DMS79 treated with DMSO at 0.1 percent for 48 hours (cell line): Measurements from ENCODE around the gene STAT2.
"Not testable (repeated sequence)": the region's sequence is repeated elsewhere in the genome, so short reads cannot be mapped to it uniquely, and the experiment has no call there.

Experiments
- DNase-seq: peaks from one replicate; lab custom pipeline; 2025; lab: John Stamatoyannopoulos, UW

Gene STAT2

GRCh38 chr12:56326126-56326525, 33.8 kb downstream of the STAT2 start:
- DNase-seq, result no peak

GRCh38 chr12:56324206-56324605, 35.7 kb downstream of the STAT2 start:
- DNase-seq, result no peak

GRCh38 chr12:56321610-56322009, 38.3 kb downstream of the STAT2 start:
- DNase-seq, result not testable (repeated sequence)

GRCh38 chr12:56321027-56321426, 38.9 kb downstream of the STAT2 start:
- DNase-seq, result no peak

GRCh38 chr12:56317675-56318074, 42.2 kb downstream of the STAT2 start:
- DNase-seq, result no peak

GRCh38 chr12:56315622-56316473, 44.1 kb downstream of the STAT2 start, which contains the start of gene CNPY2:
Gene CNPY2 (minus strand): TSS chr12:56315988. CDS start chr12:56315217, 771 bp downstream.
- DNase-seq, result peak; percentile 84

GRCh38 chr12:56315249-56315621, 44.7 kb downstream of the STAT2 start:
- no peak for DNase-seq

GRCh38 chr12:56311003-56311402, 48.9 kb downstream of the STAT2 start:
- DNase-seq, result no peak

- no peak for DNase-seq
Observed at GRCh38 chr12:56308714-56309113, 51.2 kb downstream of the STAT2 start.

- no peak for DNase-seq
Observed at GRCh38 chr12:56307221-56307965, 52.5 kb downstream of the STAT2 start.

- DNase-seq, result no peak
Observed at GRCh38 chr12:56304872-56305590, 54.9 kb downstream of the STAT2 start.

- no peak for DNase-seq
Observed at GRCh38 chr12:56304276-56304675, 55.6 kb downstream of the STAT2 start.

GRCh38 chr12:56300644-56301464, 59.1 kb downstream of the STAT2 start:
- DNase-seq, result no peak

GRCh38 chr12:56299853-56300643, 59.9 kb downstream of the STAT2 start, which contains the start of gene CS:
Gene CS (minus strand): TSS chr12:56300330. CDS start chr12:56300201, 129 bp downstream.
- peak; percentile 80 for DNase-seq

GRCh38 chr12:56299308-56299852, 60.5 kb downstream of the STAT2 start:
- no peak for DNase-seq

- no peak for DNase-seq
Observed at GRCh38 chr12:56298828-56299227, 61.1 kb downstream of the STAT2 start.

GRCh38 chr12:56297400-56297799, 62.5 kb downstream of the STAT2 start:
- DNase-seq, result no peak

GRCh38 chr12:56296295-56296694, 63.6 kb downstream of the STAT2 start:
- no peak for DNase-seq

GRCh38 chr12:56293795-56294194, 66.1 kb downstream of the STAT2 start:
- no peak for DNase-seq
